HepG2 (cell line): ENCODE data around the gene SMURF1. TPM values are rescaled to one million over a fixed set of nuclear protein-coding genes. Genes with fewer than 3 reads are reported as not detected.

Experiments
- ATAC-seq: fragments of 200-7000 bp; cut with Tn5 transposase; 3 replicates; pipeline ENCODE4 v1.9.1; 2020; ENCODE audit warnings: mild to moderate bottlenecking, moderate library complexity
- BruUV-seq: library from RNA; stranded (reverse); fragments of 400-500 nt; replicated peaks from 2 replicates; lab custom pipeline; 2021; lab: Mats Ljungman, UMichigan
- CTCF ChIA-PET: fragments of 300-600 bp; formaldehyde crosslinking; extraction: SDS; loops from one replicate; lab custom pipeline; 2021; ENCODE audit warnings: low total read pairs, inconsistent platforms, low intra/inter-chr PET ratio; lab: Yijun Ruan, JAX
- POLR2A ChIA-PET: fragments of 350-600 bp; sonication (Branson Sonifier 250); formaldehyde crosslinking; loops from one replicate; lab custom pipeline; 2020; ENCODE audit warnings: antibody characterized with exemption, inconsistent platforms; lab: Yijun Ruan, JAX
- DNase-seq: peaks from one replicate; pipeline ENCODE4 v3.0.0-alpha.2; 2015; ENCODE audit warnings: low spot score
- FAIRE-seq: peaks from 3 replicates; lab custom pipeline; 2011; peaks lifted over from hg19 to GRCh38; lab: Jason Lieb, UNC
- H2AFZ ChIP-seq: one replicate; pipeline ENCODE4 v1.6.1; 2011; ENCODE audit warnings: low read length, inconsistent platforms
- H3K27ac ChIP-seq: fragments of 300-600 bp; 3 replicates; pipeline ENCODE4 v1.8.0; 2011; ENCODE audit warnings: mixed run types, mild to moderate bottlenecking, mixed read lengths, low read length, inconsistent platforms; ENCODE audit not compliant: insufficient read depth; ENCODE audit errors: extremely low read length
- H3K27me3 ChIP-seq, 2 experiments: fragments of 200-600 bp in 1 of 2; 2 replicates in 1 of 2; 3 replicates in 1 of 2; pipeline versions ENCODE4 v1.6.0 to v1.8.0; 2011; ENCODE audit warnings: low read length in 2 of 2, mild to moderate bottlenecking in 2 of 2, moderate library complexity in 2 of 2, inconsistent platforms in 1 of 2; ENCODE audit not compliant: insufficient read depth in 2 of 2, control insufficient read depth in 1 of 2
- H3K36me3 ChIP-seq, 2 experiments: fragments of 200-600 bp in 1 of 2; replicated peaks in 1 of 2; 2 replicates in 1 of 2; 3 replicates in 1 of 2; pipeline versions ENCODE4 v1.5.1 to v1.8.0; 2011; ENCODE audit warnings: low read length in 2 of 2, inconsistent platforms in 1 of 2; ENCODE audit not compliant: insufficient read depth in 2 of 2, control insufficient read depth in 1 of 2
- H3K4me1 ChIP-seq: 2 replicates; pipeline ENCODE4 v1.5.1; 2012; ENCODE audit warnings: low read length, inconsistent platforms; ENCODE audit not compliant: insufficient read depth
- H3K4me2 ChIP-seq: 2 replicates; pipeline ENCODE4 v1.6.0; 2011; ENCODE audit warnings: low read depth, low read length, inconsistent platforms
- H3K4me3 ChIP-seq, 3 experiments: fragments of 200-600 bp in 1 of 3; sonication (generic), shearing (Covaris generic) in 1 of 3; replicated peaks in 1 of 3; 2 replicates each; pipeline ENCODE4 v1.5.1; 2011 to 2016; ENCODE audit warnings: low read length in 3 of 3, inconsistent platforms in 2 of 3, low read depth in 2 of 3, mild to moderate bottlenecking in 2 of 3, control low read depth in 1 of 3, mixed read lengths in 1 of 3; ENCODE audit not compliant: insufficient read depth in 1 of 3
- H3K79me2 ChIP-seq: one replicate; pipeline ENCODE4 v1.6.1; 2011; ENCODE audit warnings: low read length, inconsistent platforms; ENCODE audit not compliant: insufficient read depth
- H3K9ac ChIP-seq: 2 replicates; pipeline ENCODE4 v1.6.0; 2011; ENCODE audit warnings: mild to moderate bottlenecking, low read depth, low read length, inconsistent platforms; ENCODE audit not compliant: insufficient read depth
- H3K9me3 ChIP-seq: 2 replicates; pipeline ENCODE4 v1.5.1; 2012; ENCODE audit warnings: mild to moderate bottlenecking, low read length
- H4K20me1 ChIP-seq: 2 replicates; pipeline ENCODE4 v1.6.0; 2011; ENCODE audit warnings: inconsistent platforms, mild to moderate bottlenecking, low read length, moderate library complexity; ENCODE audit not compliant: insufficient read depth
- ARNT ChIP-seq: fragments of 450-650 bp; IDR thresholded peaks from 2 replicates; pipeline ENCODE4 v1.6.1; 2017
- HES4 ChIP-seq: sonication (generic); formaldehyde crosslinking; IDR thresholded peaks from 2 replicates; pipeline ENCODE4 v1.9.0; 2021; ENCODE audit warnings: mild to moderate bottlenecking, missing genetic modification reagents, borderline replicate concordance
- MATR3 ChIP-seq: sonication (generic); formaldehyde crosslinking; IDR thresholded peaks from 2 replicates; pipeline ENCODE4 v1.4.0; 2020; ENCODE audit warnings: missing genetic modification reagents
- NFATC3 ChIP-seq: sonication (generic); formaldehyde crosslinking; IDR thresholded peaks from 2 replicates; pipeline ENCODE4 v1.5.1; 2020; ENCODE audit warnings: mild to moderate bottlenecking, missing genetic modification reagents
- U2AF1 ChIP-seq: fragments of 200-400 bp; formaldehyde crosslinking; optimal IDR thresholded peaks from 2 replicates; pipeline ENCODE3; 2017; ENCODE audit warnings: mild to moderate bottlenecking, low read depth, low read length
- ZNF225 ChIP-seq: sonication (generic); formaldehyde crosslinking; IDR thresholded peaks from 2 replicates; pipeline ENCODE4 v1.4.0; 2020; ENCODE audit warnings: mild to moderate bottlenecking, missing genetic modification reagents
- ZNF253 ChIP-seq: sonication (generic); formaldehyde crosslinking; IDR thresholded peaks from 2 replicates; pipeline ENCODE4 v1.8.0; 2022; ENCODE audit warnings: mild to moderate bottlenecking, missing genetic modification reagents, borderline replicate concordance
- ZNF468 ChIP-seq: sonication (generic); formaldehyde crosslinking; IDR thresholded peaks from 2 replicates; pipeline ENCODE4 v1.8.0; 2022; ENCODE audit warnings: mild to moderate bottlenecking, moderate library complexity, missing genetic modification reagents
- ZNF577 ChIP-seq: sonication (generic); formaldehyde crosslinking; IDR thresholded peaks from 2 replicates; pipeline ENCODE4 v1.4.0; 2020; ENCODE audit warnings: mild to moderate bottlenecking, low read depth, missing genetic modification reagents, borderline replicate concordance
- ZNF652 ChIP-seq: IDR thresholded peaks from 2 replicates; pipeline ENCODE4 v1.6.1; 2016; ENCODE audit warnings: low read depth, borderline replicate concordance
- WGBS: methylation state at CpG from one replicate; pipeline ENCODE4 v1.1.6; 2017; ENCODE audit warnings: low lambda C conversion rate; 5-methylcytosine and 5-hydroxymethylcytosine counted together
- in situ Hi-C: cut with HindIII; loops from 2 replicates; pipeline ENCODE4 v1.10.0; 2017; ENCODE audit warnings: low pct_unique_long_range_greater_than_20kb; ENCODE audit not compliant: extremely low pct_ligation_motif_present
- intact Hi-C: fragments of 100-400 bp; cut with micrococcal nuclease; formaldehyde crosslinking; loops from one replicate; pipeline ENCODE4 v1.10.0; 2022; ENCODE audit not compliant: unreplicated experiment
- polyA plus RNA-seq, 8 experiments: library from polyadenylated mRNA; depleted of rRNA in 3 of 8; stranded (reverse) in 7 of 8; unstranded in 1 of 8; fragments of >200 nt; fragmentation: Illumina TruSeq in 4 of 8; extraction: Trizol in 4 of 8; gene quantifications; 2 replicates each; pipeline versions ENCODE4 v1.2.1 to v1.2.3, GENCODE V29; 2011 to 2016; ENCODE audit warnings: low read depth in 4 of 8, missing spikeins in 1 of 8, mixed read lengths in 1 of 8; ENCODE audit not compliant: insufficient read depth in 1 of 8
- total RNA-seq, 5 experiments: library from RNA; depleted of rRNA; stranded (reverse); fragments of >200 nt; fragmentation: Illumina TruSeq; extraction: Trizol; gene quantifications; 2 replicates each; pipeline ENCODE4 v1.2.3, GENCODE V29; 2016; ENCODE audit warnings: low read depth in 1 of 5
- TF ChIP-seq, protein P1 (sequence below): sonication (generic); formaldehyde crosslinking; IDR thresholded peaks from 2 replicates; pipeline ENCODE4 v1.5.0; 2020; ENCODE audit warnings: mild to moderate bottlenecking, missing genetic modification reagents, moderate library complexity
- TF ChIP-seq, protein P2 (sequence below): sonication (generic); formaldehyde crosslinking; IDR thresholded peaks from 2 replicates; pipeline ENCODE4 v1.5.1; 2020; ENCODE audit warnings: missing genetic modification reagents, mild to moderate bottlenecking, borderline replicate concordance
- TF ChIP-seq, protein P3 (sequence below): sonication (generic); formaldehyde crosslinking; IDR thresholded peaks from 2 replicates; pipeline ENCODE4 v1.5.0; 2020; ENCODE audit warnings: missing genetic modification reagents
- TF ChIP-seq, protein P4 (sequence below): sonication (generic); formaldehyde crosslinking; IDR thresholded peaks from 2 replicates; pipeline ENCODE4 v1.5.0; 2020; ENCODE audit warnings: mild to moderate bottlenecking, missing genetic modification reagents

SMURF1 gene
- total and polyA plus RNA-seq, 2 of the 13 experiments (the other 11 are each of a cell fraction or from before 2014, with no cell fraction given), result 8.3 to 11.1 TPM

DNA sequence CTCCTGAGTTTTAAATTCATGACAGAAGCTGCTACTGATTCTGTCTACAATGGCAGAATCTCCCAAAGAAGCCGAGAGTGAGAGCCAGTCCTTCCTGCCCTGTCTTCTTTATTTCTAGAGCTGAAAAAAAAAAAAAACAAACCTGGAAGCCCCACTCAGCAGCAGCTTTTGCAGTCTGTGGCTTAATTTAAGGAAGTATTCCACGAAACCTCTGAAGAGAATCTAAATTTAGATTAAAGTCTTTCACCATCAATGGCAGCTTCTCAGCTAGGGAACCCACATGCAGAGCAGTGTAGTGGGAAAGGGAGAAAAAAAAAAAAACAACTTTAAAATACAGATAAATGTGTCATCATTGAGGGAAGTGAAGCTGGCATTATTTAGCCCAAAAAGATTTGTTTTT is 23.4 kb downstream of the SMURF1 start (continued):
- TF ChIP-seq, protein P1, sequence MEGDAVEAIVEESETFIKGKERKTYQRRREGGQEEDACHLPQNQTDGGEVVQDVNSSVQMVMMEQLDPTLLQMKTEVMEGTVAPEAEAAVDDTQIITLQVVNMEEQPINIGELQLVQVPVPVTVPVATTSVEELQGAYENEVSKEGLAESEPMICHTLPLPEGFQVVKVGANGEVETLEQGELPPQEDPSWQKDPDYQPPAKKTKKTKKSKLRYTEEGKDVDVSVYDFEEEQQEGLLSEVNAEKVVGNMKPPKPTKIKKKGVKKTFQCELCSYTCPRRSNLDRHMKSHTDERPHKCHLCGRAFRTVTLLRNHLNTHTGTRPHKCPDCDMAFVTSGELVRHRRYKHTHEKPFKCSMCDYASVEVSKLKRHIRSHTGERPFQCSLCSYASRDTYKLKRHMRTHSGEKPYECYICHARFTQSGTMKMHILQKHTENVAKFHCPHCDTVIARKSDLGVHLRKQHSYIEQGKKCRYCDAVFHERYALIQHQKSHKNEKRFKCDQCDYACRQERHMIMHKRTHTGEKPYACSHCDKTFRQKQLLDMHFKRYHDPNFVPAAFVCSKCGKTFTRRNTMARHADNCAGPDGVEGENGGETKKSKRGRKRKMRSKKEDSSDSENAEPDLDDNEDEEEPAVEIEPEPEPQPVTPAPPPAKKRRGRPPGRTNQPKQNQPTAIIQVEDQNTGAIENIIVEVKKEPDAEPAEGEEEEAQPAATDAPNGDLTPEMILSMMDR, result no peak
- TF ChIP-seq, protein P2, sequence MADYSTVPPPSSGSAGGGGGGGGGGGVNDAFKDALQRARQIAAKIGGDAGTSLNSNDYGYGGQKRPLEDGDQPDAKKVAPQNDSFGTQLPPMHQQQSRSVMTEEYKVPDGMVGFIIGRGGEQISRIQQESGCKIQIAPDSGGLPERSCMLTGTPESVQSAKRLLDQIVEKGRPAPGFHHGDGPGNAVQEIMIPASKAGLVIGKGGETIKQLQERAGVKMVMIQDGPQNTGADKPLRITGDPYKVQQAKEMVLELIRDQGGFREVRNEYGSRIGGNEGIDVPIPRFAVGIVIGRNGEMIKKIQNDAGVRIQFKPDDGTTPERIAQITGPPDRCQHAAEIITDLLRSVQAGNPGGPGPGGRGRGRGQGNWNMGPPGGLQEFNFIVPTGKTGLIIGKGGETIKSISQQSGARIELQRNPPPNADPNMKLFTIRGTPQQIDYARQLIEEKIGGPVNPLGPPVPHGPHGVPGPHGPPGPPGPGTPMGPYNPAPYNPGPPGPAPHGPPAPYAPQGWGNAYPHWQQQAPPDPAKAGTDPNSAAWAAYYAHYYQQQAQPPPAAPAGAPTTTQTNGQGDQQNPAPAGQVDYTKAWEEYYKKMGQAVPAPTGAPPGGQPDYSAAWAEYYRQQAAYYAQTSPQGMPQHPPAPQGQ (CRISPR knock-in tag), result no peak
- TF ChIP-seq MATR3, result no peak

- ChIA-PET POLR2A (no interaction called here), CTCF (no interaction called here)
- Histone ChIP-seq H3K9ac (no peak overlapping the region), H2AFZ (no peak overlapping the region), H3K4me3 (no peak overlapping the region), H3K4me2 (no peak overlapping the region), H3K9me3 (no peaks in the 10 kb centered on the region), H3K4me1 (peaks cover 7% of the 10 kb centered on the region; the same call in 1 of the 2 replicates), H3K79me2 (peaks cover 63% of the 10 kb centered on the region), H4K20me1 (no peaks in the 10 kb centered on the region), H3K27me3 (no peaks in the 10 kb centered on the region), H3K36me3 (no peaks in the 10 kb centered on the region; a peak in 1 of 5 replicates), H3K27ac (no peak overlapping the region)
- in situ Hi-C loops, result no loop called here
- ATAC-seq, result no peak
- no TSS peak for BruUV-seq
- intact Hi-C loops, result no loop called here
- no peak for FAIRE-seq
- DNase-seq, result no peak
- WGBS, result 92% methylated on average over 2 of the region's 2 CpGs
- TF ChIP-seq U2AF1 (no peak), ZNF225 (CRISPR knock-in tag) (no peak), NFATC3 (CRISPR knock-in tag) (no peak), ARNT (no peak), ZNF652 (no peak), HES4 (CRISPR knock-in tag) (no peak), ZNF253 (CRISPR knock-in tag) (no peak), ZNF468 (CRISPR knock-in tag) (no peak), ZNF577 (CRISPR knock-in tag) (no peak)
- TF ChIP-seq, protein P3, sequence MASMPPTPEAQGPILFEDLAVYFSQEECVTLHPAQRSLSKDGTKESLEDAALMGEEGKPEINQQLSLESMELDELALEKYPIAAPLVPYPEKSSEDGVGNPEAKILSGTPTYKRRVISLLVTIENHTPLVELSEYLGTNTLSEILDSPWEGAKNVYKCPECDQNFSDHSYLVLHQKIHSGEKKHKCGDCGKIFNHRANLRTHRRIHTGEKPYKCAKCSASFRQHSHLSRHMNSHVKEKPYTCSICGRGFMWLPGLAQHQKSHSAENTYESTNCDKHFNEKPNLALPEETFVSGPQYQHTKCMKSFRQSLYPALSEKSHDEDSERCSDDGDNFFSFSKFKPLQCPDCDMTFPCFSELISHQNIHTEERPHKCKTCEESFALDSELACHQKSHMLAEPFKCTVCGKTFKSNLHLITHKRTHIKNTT (CRISPR knock-in tag), result no peak
- TF ChIP-seq, protein P4, sequence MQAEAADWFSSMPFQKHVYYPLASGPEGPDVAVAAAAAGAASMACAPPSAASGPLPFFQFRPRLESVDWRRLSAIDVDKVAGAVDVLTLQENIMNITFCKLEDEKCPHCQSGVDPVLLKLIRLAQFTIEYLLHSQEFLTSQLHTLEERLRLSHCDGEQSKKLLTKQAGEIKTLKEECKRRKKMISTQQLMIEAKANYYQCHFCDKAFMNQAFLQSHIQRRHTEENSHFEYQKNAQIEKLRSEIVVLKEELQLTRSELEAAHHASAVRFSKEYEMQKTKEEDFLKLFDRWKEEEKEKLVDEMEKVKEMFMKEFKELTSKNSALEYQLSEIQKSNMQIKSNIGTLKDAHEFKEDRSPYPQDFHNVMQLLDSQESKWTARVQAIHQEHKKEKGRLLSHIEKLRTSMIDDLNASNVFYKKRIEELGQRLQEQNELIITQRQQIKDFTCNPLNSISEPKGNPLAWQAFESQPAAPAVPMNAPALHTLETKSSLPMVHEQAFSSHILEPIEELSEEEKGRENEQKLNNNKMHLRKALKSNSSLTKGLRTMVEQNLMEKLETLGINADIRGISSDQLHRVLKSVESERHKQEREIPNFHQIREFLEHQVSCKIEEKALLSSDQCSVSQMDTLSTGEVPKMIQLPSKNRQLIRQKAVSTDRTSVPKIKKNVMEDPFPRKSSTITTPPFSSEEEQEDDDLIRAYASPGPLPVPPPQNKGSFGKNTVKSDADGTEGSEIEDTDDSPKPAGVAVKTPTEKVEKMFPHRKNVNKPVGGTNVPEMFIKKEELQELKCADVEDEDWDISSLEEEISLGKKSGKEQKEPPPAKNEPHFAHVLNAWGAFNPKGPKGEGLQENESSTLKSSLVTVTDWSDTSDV, result no peak
Observed at GRCh38 chr7:99118077-99118476, 25.8 kb downstream of the SMURF1 start.
